B cell (primary cell): ENCODE measurements around the gene CFAP61. TPM values are rescaled to one million over a fixed set of nuclear protein-coding genes. Genes with fewer than 3 reads are reported as not detected.

Experiments used
- ATAC-seq: fragments of 200-7000 bp; cut with Tn5 transposase; one replicate; pipeline ENCODE4 v1.10.0; 2021; ENCODE audit warnings: low read depth, mild to moderate bottlenecking, moderate number of reproducible peaks, moderate library complexity
- CTCF ChIA-PET: fragments of 350-600 bp; sonication (Branson Sonifier 250); formaldehyde crosslinking; loops from one replicate; lab custom pipeline; 2021; ENCODE audit warnings: antibody characterized with exemption, inconsistent platforms; lab: Charles Lee
- POLR2A ChIA-PET: fragments of 350-600 bp; sonication (Branson Sonifier 250); formaldehyde crosslinking; loops from one replicate; lab custom pipeline; 2021; ENCODE audit warnings: antibody characterized with exemption; lab: Charles Lee
- DNase-seq: peaks from one replicate; pipeline ENCODE4 v3.0.0; 2013
- H2AFZ ChIP-seq: 2 replicates; pipeline ENCODE4 v1.6.1; 2012; ENCODE audit warnings: mild to moderate bottlenecking, low read depth, low read length; ENCODE audit not compliant: insufficient read depth, poor library complexity, severe bottlenecking
- H3K27ac ChIP-seq, 2 donors: 1 replicate in 1 of 2; 2 replicates in 1 of 2; pipeline ENCODE4 v1.5.1; 2012 to 2013; ENCODE audit warnings: low read length in 2 of 2, mild to moderate bottlenecking in 2 of 2, moderate library complexity in 1 of 2
- H3K27me3 ChIP-seq, 4 experiments: fragments of 200-600 bp in 1 of 4; sonication (generic) in 1 of 4; replicated peaks in 1 of 4; 1 replicate in 2 of 4; 2 replicates in 2 of 4; pipeline versions ENCODE4 v1.6.1 to v1.7.0; 2013 to 2016; ENCODE audit warnings: low read length in 3 of 4, mild to moderate bottlenecking in 2 of 4, mixed read lengths in 1 of 4, moderate library complexity in 1 of 4; ENCODE audit not compliant: insufficient read depth in 4 of 4, control insufficient read depth in 3 of 4; ENCODE audit errors: control extremely low read depth in 1 of 4
- H3K36me3 ChIP-seq, 2 experiments: replicated peaks in 1 of 2; 1 replicate in 1 of 2; 2 replicates in 1 of 2; pipeline versions ENCODE4 v1.6.1 to v1.7.1; 2013; ENCODE audit warnings: low read length in 1 of 2; ENCODE audit not compliant: insufficient read depth in 2 of 2, control insufficient read depth in 1 of 2; ENCODE audit errors: control extremely low read depth in 1 of 2, extremely low read depth in 1 of 2
- H3K4me1 ChIP-seq, 2 donors: fragments of 200-600 bp in 1 of 2; sonication (generic) in 1 of 2; 1 replicate in 1 of 2; 2 replicates in 1 of 2; pipeline versions ENCODE4 v1.5.1 to v1.6.1; 2013 to 2017; ENCODE audit warnings: low read length in 2 of 2; ENCODE audit not compliant: control insufficient read depth in 2 of 2, insufficient read depth in 2 of 2
- H3K4me2 ChIP-seq: replicated peaks from 2 replicates; pipeline ENCODE3; 2012; ENCODE audit warnings: mild to moderate bottlenecking, low read depth, low read length; ENCODE audit not compliant: poor library complexity, severe bottlenecking
- H3K4me3 ChIP-seq, 5 experiments: fragments of 200-600 bp in 1 of 5; sonication (generic) in 1 of 5; 1 replicate in 3 of 5; 2 replicates in 2 of 5; pipeline versions ENCODE4 v1.5.1 to v1.7.0; 2011 to 2016; ENCODE audit warnings: low read length in 4 of 5, mild to moderate bottlenecking in 4 of 5, low read depth in 2 of 5, control low read depth in 1 of 5, moderate library complexity in 1 of 5; ENCODE audit not compliant: insufficient read depth in 1 of 5; ENCODE audit errors: control extremely low read depth in 1 of 5, extremely low read depth in 1 of 5
- H3K79me2 ChIP-seq: fragments of 200-600 bp; sonication (generic); one replicate; pipeline ENCODE4 v1.6.0; 2016; ENCODE audit warnings: low read length; ENCODE audit not compliant: control insufficient read depth, insufficient read depth
- H3K9ac ChIP-seq: fragments of 200-600 bp; sonication (generic); 2 replicates; pipeline ENCODE4 v1.6.1; 2017; ENCODE audit warnings: mild to moderate bottlenecking, low read length, moderate library complexity
- H3K9me3 ChIP-seq, 3 donors: one replicate each; pipeline versions ENCODE4 v1.6.1 to v1.7.1; 2013; ENCODE audit warnings: low read length in 2 of 3; ENCODE audit not compliant: control insufficient read depth in 2 of 3, insufficient read depth in 1 of 3; ENCODE audit errors: control extremely low read depth in 1 of 3
- H4K20me1 ChIP-seq: 2 replicates; pipeline ENCODE4 v1.6.0; 2012; ENCODE audit warnings: mild to moderate bottlenecking, low read length; ENCODE audit not compliant: insufficient read depth, control insufficient read depth, poor library complexity, severe bottlenecking
- H3K27ac Mint-ChIP-seq: one replicate; pipeline ENCODE4 v1.8.0; 2021; ENCODE audit warnings: mixed read lengths
- H3K27me3 Mint-ChIP-seq: one replicate; pipeline ENCODE4 v1.8.0; 2021; ENCODE audit warnings: mixed read lengths
- H3K4me1 Mint-ChIP-seq: one replicate; pipeline ENCODE4 v1.8.0; 2021; ENCODE audit warnings: mixed read lengths
- H3K4me3 Mint-ChIP-seq: one replicate; pipeline ENCODE4 v1.8.0; 2021; ENCODE audit warnings: mixed read lengths
- H3K9me3 Mint-ChIP-seq: one replicate; pipeline ENCODE4 v1.8.0; 2022; ENCODE audit warnings: mixed read lengths; ENCODE audit not compliant: insufficient read depth
- CTCF ChIP-seq: fragments of 200-600 bp; IDR thresholded peaks from one replicate; pipeline ENCODE4 v1.8.0; 2022; ENCODE audit warnings: antibody characterized with exemption, mild to moderate bottlenecking
- EZH2 ChIP-seq: IDR thresholded peaks from 2 replicates; pipeline ENCODE4 v1.6.1; 2012; ENCODE audit warnings: borderline replicate concordance, low read depth, mild to moderate bottlenecking, moderate library complexity, low read length; ENCODE audit not compliant: insufficient read depth, poor library complexity, severe bottlenecking
- WGBS: methylation state at CpG from one replicate; pipeline ENCODE4 v1.1.5; 2013; ENCODE audit warnings: missing lambda C conversion rate; ENCODE audit not compliant: insufficient coverage; 5-methylcytosine and 5-hydroxymethylcytosine counted together
- intact Hi-C: fragments of 100-400 bp; cut with micrococcal nuclease; formaldehyde crosslinking; loops from one replicate; pipeline ENCODE4 v1.10.0; 2022
- polyA plus RNA-seq: library from polyadenylated mRNA; depleted of rRNA; stranded (reverse); fragments of >200 nt; gene quantifications from 2 replicates; pipeline ENCODE4 v1.2.3, GENCODE V29; 2012
- total RNA-seq, 2 donors: library from RNA; stranded (reverse); fragments of 120-200 nt in 1 of 2; gene quantifications; 1 replicate in 1 of 2; 2 replicates in 1 of 2; pipeline versions ENCODE4 v1.2.3 to v1.2.4, GENCODE V29; 2013 to 2022

CFAP61 gene
- total and polyA plus RNA-seq, 2 donors (not counting 1 experiment from before 2014, with no cell fraction given): not detected

DNA sequence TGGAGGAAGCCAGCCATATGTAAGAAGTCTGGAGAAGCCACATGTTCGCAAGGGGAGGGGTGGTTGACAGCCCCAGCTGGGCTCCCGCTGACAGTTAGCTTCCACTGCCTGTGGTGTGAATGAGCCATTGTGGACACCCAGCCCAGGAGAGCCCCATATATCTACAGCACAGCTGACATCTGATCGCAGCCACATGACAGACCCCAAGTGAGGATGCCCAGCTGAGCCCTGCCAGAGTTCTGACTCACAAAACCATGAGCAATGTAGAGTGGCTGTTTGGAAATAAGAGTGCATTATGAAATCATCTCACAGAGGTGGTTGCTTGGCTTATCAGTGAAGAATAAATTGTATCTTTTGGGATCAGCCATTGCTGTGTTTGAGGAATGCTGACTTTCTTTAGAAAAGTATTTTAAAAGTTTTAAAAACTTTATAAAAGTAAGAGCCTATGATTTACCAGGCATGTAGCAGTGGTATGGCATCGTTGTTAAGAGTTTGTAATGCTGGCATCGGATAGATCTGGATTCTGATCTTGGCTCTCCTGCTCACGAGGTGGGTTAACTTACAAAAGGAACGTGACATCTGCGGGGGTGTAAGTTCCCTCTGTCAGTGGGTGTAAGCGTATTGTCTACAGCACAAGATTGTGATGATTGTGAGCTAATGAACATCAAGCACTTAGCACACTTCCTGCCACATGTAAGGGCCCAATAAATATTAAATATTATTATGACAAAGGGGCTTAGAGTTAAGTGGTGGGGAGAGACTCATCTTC, 24.1 kb downstream of the CFAP61 start:
- ChIA-PET POLR2A (no interaction called here), CTCF (interaction anchor here (0.9 to 1.2 kb wide), 2 partner anchors 8 to 518 kb away, joined by 5 to 6 read pairs; no protein-coding TSS in a partner anchor)
- no peak overlapping the region for H3K27ac Mint-ChIP-seq
- no peak overlapping the region for H3K4me3 Mint-ChIP-seq
- no peak overlapping the region for H3K4me3 ChIP-seq
- no peaks in the 10 kb centered on the region for H3K36me3 ChIP-seq
- TF ChIP-seq CTCF (no peak), EZH2 (no peak)
- no peak overlapping the region for H3K27ac ChIP-seq
- intact Hi-C loops: no loop called here
- no peaks in the 10 kb centered on the region for H3K79me2 ChIP-seq
- H3K9ac ChIP-seq: no peak overlapping the region
- H3K4me1 ChIP-seq: no peaks in the 10 kb centered on the region
- no peak overlapping the region for H3K4me2 ChIP-seq
- H3K27me3 Mint-ChIP-seq: peaks cover 19% of the 10 kb centered on the region
- DNase-seq (no peak), ATAC-seq (no peak)
- H3K9me3 ChIP-seq: no peaks in the 10 kb centered on the region
- H3K4me1 Mint-ChIP-seq: no peaks in the 10 kb centered on the region
- no peaks in the 10 kb centered on the region for H3K9me3 Mint-ChIP-seq
- H4K20me1 ChIP-seq: no peaks in the 10 kb centered on the region
- WGBS: 87% methylated on average over 7 of the region's 9 CpGs
- H2AFZ ChIP-seq: no peak overlapping the region
- peaks cover 0 to 4% (median 0%) of the 10 kb centered on the region in 4 experiments for H3K27me3 ChIP-seq

DNA sequence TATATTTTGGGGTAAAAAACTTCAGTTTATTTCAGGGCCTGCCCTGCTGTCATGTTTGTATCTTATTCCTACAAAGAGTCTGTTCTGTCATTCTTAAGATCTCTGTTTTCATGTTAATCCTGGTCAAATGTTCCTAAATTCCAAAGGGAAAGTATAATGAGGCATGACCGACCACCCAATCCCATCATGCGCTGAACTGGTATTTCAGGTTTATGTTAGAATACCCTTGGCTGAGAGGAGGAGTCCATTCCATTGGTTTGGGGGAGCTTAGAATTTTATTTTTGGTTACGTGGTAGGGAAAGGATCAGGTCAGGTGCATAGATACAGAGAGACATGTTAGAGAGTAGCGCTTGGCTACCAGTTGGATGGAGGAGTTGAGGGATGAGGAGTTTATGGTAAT, 25.7 kb downstream of the CFAP61 start:
- Histone ChIP-seq H3K27ac (no peak overlapping the region), H3K79me2 (no peaks in the 10 kb centered on the region), H3K27me3 (peaks cover 0 to 4% (median 0%) of the 10 kb centered on the region in 4 experiments), H3K4me1 (no peaks in the 10 kb centered on the region), H4K20me1 (no peaks in the 10 kb centered on the region), H3K36me3 (no peaks in the 10 kb centered on the region), H3K9me3 (no peaks in the 10 kb centered on the region), H3K4me3 (no peak overlapping the region), H2AFZ (no peak overlapping the region), H3K4me2 (no peak overlapping the region), H3K9ac (no peak overlapping the region)
- ATAC-seq (no peak), DNase-seq (no peak)
- Mint-ChIP-seq H3K4me3 (no peak overlapping the region), H3K9me3 (no peaks in the 10 kb centered on the region), H3K4me1 (no peaks in the 10 kb centered on the region), H3K27me3 (peaks cover 28% of the 10 kb centered on the region), H3K27ac (no peak overlapping the region)
- CTCF ChIA-PET: no interaction called here
- intact Hi-C loops: no loop called here
- POLR2A ChIA-PET: no interaction called here
- WGBS: 98% methylated on average over 2 of the region's 4 CpGs
- no peak for TF ChIP-seq CTCF
- TF ChIP-seq EZH2: no peak
